ENCODE data around the gene SRPRA.

The SRPRA gene

GRCh38 chr11:126231725-126232459, 36.8 kb downstream of the SRPRA start:
- in situ Hi-C loops (cut with MboI; ENCODE audit: low sequenced_read_pairs): no loop called here

DNA sequence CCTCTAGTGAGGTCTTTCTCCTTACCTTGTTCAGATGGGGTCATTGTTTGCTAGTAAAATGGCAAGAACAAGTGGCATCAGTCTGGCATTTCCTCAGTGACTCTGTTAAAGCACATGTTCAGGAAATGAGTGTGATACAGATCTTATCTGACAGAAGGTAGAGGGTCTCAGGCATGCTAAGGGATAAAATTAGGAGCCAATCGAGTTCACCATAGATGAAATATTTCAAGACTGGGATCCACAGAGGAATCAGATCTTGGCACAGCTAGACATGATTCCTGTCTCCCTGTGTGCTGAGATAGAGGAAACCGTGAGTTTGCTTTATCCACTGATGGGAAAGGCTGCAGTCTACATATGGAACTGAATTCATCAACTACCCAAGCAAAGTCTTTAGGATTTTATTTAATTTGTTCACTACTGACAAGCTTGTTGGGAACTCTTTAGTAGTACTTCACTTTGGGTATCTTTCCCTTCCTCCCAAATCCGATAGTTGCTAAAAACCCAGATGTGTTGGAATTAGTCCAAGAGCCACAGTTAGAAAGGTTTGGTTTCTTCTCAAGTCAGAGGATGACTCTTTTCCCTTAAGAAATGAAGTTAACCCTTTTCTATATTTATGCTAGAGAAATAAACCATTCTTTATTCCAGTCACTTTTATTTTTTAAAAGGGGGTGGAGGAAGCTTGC, 38.7 kb downstream of the SRPRA start:
- in situ Hi-C loops (cut with MboI; ENCODE audit: low sequenced_read_pairs): no loop called here

DNA sequence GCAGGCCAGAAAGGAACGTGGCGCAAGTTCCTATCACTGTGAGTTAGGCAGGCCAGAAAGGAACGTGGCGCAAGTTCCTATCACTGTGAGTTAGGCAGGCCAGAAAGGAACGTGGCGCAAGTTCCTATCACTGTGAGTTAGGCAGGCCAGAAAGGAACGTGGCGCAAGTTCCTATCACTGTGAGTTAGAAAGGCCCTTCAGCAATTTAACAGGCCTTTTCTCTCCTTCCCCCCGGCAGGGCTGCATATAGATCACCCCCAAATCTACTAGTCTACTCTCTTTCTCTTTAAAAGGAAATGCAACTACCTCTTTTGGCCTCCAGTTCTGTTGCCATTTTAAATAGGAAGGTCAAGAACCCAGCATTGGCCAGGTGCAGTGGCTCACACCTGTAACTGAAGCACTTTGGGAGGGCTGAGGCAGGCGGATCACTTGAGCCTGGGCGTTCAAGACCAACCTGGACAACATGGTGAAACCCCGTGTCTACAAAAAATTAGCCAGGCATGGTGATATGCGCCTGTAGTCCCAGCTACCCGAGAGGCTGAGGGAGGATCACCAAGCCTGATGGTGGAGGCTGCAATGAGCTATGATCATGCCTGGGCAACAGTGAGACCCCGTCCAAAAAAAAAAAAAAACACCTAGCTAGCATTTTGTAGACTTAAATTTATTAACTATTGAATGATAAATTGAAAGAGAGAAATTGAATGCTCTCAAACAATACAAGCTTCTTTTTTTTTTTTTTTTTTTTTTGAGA, 42.2 kb downstream of the SRPRA start:
- in situ Hi-C loops (cut with MboI; ENCODE audit: low sequenced_read_pairs): no loop called here

DNA sequence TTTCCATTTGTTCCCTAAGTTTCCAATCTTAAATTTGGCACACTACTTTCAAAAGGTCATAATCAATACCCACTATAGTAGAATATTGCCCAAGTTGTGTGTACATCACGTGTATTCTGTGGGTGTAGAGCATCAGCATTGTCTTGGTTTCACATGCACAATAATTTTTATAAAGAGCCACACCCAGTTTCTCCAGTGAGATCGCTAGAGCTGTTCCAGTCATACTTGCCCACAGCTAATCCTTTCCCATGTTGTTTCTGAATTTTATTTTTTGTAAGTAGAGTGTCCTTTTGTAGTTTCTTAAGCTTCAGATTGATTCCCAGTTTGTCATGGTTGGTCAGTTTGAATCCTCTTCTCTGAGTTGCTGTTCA, 43.4 kb downstream of the SRPRA start:
- in situ Hi-C loops (cut with MboI; ENCODE audit: low sequenced_read_pairs): no loop called here

DNA sequence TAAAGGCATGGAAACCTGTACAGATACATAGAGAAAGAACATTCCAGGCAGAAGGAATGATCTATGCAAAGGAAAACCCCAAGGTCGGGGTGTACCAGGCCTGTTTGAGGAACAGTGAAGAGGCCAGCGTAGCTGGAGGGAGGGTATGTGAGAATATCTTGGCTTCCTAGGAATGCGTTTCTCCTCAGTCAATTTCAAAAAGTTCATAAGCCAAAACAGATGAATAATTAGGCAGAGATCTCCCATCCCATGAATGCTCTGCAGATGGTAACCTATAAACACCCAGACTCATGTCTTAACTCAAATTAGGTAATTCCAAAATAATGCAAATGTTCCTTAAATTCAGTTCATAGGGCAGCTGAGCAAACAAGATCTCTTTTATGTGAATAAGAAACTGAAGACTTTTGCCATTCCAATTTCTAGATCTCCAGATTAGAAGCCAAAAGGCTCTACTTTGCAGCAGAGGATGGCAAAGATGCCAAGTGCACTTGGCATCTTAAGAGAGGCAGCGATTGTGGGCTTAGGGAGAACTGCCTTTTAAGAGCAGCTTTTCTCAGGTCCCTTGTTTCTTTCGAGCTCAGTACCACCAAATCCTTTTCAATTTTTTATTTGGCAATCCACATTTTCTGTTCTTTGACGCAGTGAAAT, 43.9 kb downstream of the SRPRA start:
- in situ Hi-C loops (cut with MboI; ENCODE audit: low sequenced_read_pairs): no loop called here

DNA sequence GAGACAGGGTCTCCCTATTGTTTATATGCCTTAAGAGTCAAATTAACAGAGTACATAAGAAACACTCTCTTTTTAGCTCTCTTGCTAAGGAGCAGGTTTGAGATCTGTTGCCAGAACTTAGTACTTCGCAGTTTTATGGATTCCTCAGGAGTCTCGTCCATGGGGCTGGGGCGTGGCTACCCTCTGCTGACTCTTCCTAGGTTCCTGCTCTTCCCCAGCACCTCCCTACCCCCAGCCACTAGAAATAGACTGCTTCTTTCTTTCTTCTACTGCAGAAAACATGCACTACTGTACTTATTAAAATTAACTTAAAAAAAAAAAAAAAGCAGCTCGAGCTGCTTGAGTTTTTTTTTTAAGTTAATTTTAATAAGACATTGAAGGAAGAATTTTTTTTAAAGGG, 49.1 kb downstream of the SRPRA start:
- in situ Hi-C loops (cut with MboI; ENCODE audit: low sequenced_read_pairs): no loop called here

GRCh38 chr11:126217491-126217890, 51.2 kb downstream of the SRPRA start:
- in situ Hi-C loops (cut with MboI; ENCODE audit: low sequenced_read_pairs): no loop called here

DNA sequence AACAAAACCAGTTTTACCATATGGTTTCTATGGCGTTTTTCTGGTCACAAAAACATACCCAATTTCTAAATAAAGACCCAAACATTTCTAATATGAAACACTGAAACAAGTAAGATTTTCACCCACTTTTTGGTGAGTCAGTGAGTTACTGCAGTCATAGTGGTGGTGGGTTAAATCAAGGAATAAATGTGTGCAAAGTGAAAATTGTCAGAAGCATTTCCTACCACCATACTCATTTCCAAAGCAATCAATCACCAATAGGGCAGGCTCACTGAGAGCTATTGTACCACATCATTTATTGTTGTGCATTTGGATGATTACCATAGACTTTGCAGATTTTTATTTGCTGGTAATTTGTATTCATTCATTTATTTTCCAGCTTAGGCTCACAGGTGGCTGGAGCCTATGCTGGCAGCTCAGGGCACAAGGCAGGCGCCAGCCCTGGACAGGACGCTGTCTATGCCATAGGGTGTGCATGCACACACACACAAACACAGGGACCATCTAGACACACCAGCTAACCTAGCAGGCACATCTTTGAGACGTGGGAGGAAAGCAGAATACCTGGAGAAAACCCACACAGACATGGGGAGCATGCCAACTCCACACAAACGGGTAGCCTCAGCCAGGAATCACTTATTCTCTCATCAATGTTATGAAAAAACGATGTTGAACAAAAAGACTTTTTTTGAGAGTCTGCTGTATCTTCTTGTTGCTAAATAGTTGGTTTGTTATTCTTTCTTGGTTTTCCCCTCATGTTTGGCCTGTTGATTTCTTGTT, 52.0 kb downstream of the SRPRA start:
- in situ Hi-C loops (cut with MboI; ENCODE audit: low sequenced_read_pairs): no loop called here

DNA sequence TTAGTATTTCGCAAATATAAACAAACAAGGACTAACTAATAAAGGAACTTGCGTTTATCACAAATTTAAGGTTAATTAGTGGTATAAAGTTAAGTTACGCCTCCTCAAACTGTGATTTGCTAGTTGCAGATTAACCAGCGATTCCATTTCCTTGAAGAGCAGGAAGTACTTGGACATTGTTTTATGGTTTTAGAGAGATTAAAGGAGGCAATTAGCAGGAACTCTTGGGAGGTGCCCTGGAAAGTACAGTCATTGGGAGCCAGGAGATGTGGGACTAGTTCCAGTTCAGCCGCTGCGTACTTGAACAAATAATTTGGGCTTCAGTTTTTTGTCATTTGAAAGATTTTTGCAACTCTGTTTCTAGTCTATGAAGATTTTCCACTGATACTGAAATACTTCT, 53.9 kb downstream of the SRPRA start:
- in situ Hi-C loops (cut with MboI; ENCODE audit: low sequenced_read_pairs): no loop called here

DNA sequence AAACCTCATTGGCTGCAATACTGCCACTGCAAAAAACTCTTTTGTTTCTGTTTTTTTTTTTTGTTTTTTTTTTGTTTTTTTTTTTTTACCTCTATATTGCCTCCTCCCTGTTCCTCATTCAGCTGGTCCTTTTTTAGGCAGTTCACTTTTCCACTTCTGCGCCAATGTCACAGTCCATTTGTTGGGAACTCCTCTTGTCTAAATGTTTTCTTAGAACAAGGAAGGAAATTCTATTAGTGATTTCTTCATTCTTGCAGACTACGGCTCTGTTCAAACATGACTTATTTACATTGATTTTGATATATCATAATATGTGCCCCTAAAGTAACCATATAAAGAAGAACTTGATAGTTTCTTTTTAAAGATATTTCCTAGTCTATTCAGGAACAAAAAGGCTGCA, 54.3 kb downstream of the SRPRA start:
- in situ Hi-C loops (cut with MboI; ENCODE audit: low sequenced_read_pairs): no loop called here
